GM21576 (cell line): Measurements from ENCODE around the gene RWDD3.

Source experiments
- ATAC-seq: cut with Tn5 transposase; IDR thresholded peaks from one replicate; pipeline ENCODE4 v1.9.1; 2021; ENCODE audit warnings: mild to moderate bottlenecking, moderate library complexity; ENCODE audit not compliant: unreplicated experiment

RWDD3 gene

DNA sequence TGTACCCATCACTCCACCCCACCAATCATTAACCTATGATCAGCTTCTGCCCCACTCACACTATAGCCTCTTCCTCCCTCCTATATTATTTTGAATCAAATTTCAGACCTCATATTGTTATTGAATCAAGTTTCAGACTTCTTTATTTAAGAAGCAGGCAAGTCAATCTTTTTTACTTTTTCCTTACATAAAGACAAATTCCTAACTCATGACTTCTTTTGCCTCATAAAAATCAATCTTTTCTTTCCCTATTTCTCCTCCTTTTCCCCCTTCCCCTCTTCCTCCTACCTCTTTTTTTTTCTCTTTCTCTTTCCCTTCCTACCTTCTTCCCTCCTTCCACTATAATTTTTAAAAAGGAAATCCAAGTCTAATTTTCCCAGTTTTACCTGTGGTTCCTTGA, 4.3 kb upstream of the RWDD3 start:
- no peak for ATAC-seq

- no peak for ATAC-seq
Measured at GRCh38 chr1:95230256-95230655, 3.8 kb upstream of the RWDD3 start.

GRCh38 chr1:95230768-95231191, 3.2 kb upstream of the RWDD3 start:
- no peak for ATAC-seq

DNA sequence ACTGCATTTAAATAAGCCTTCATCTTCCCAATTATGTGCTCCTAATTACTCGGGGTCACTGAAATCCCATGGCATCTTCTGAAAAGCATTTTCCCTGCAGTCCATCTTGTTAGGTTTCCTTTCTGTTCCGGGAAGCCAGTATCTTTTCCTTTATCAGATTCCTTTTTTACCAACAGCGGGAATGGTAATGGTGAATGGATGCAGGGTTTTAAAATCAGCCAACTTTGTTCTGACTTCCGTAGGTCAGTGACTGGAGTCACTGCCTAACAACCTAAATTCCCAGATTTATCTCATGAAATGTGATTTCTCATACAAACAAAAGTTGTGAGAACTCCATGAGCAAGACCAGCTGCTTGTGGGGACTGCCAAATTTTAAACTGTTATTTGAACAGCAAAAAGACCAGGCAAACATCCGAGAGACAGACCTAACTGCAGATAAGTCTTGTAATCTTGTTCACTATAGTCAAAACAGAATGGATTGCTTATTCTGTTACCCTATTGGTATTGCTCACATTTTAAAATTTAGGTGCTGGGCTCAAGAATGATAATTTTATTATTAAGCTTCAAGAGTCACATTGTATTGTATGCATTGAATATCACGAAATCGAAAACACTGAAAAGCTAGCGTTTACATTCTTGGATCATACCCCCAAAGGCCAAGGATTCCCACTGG, 1.2 kb upstream of the RWDD3 start:
- ATAC-seq, result no peak

GRCh38 chr1:95233319-95233736, 682 bp upstream of the RWDD3 start:
- ATAC-seq, result no peak

GRCh38 chr1:95236784-95237575, 3.0 kb downstream of the RWDD3 start:
- ATAC-seq, result no peak

GRCh38 chr1:95237981-95238703, 4.1 kb downstream of the RWDD3 start:
- ATAC-seq, result no peak

- ATAC-seq, result no peak
Measured at GRCh38 chr1:95245029-95245428, 11.0 kb downstream of the RWDD3 start.

DNA sequence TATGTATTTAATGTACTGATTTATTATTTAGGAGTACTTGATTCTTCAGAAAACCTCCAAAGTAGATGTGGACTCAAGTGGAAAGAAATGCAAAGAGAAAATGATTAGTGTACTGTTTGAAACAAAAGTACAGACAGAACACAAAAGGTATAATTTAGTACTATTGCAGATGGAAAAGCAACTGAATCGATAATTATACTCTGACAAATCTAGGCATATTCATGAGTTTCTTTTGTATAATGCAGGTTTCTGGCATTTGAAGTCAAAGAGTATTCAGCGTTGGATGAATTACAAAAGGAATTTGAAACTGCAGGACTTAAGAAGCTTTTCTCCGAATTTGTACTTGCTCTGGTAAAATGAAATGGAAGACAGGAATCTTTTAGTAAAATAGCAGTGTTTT, 12.5 kb downstream of the RWDD3 start:
- ATAC-seq, result no peak

GRCh38 chr1:95247607-95248006, 13.6 kb downstream of the RWDD3 start:
- no peak for ATAC-seq

DNA sequence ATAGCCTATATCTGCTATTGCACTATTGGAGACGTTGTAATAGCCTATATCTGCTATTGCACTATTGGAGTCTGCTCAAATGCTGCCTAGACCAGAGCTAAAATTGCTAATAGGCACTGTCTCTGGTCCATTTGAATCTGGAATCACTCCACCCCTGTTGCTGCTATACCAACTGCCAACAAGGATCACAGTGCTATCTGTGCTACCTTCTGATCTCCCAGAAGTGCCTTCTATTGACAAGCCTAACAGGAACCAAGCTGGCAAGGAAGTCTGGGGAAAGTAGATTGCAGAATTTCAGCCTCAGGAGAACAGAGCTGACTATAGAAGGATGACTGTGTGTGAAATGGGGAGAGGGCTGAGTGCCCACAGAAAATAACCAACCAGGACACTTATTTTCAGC, 15.9 kb downstream of the RWDD3 start:
- ATAC-seq, result no peak

- ATAC-seq, result no peak
Measured at GRCh38 chr1:95252422-95252821, 18.4 kb downstream of the RWDD3 start.

- no peak for ATAC-seq
Measured at GRCh38 chr1:95254959-95255358, 20.9 kb downstream of the RWDD3 start.

DNA sequence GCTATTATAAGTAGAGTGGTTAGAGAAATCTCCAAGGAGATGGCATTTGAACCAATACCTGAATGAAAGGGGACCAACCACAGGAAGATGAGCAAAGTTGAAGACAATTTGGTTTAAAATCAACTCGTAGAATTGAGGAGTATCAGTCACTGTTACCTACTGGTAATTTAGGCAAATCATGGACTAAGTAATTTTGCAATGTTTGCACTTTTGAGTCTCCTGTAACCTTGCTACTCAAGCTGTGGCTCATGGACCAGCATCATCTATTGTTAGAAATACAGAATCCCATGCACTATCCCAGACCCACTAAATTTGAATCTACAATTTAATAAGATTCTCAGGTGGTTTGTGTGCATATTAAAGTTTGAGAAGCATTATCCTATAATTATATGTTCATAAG, 21.8 kb downstream of the RWDD3 start:
- no peak for ATAC-seq

- no peak for ATAC-seq
Measured at GRCh38 chr1:95257758-95258157, 23.7 kb downstream of the RWDD3 start.

- ATAC-seq, result no peak
Measured at GRCh38 chr1:95259245-95259644, 25.2 kb downstream of the RWDD3 start.

DNA sequence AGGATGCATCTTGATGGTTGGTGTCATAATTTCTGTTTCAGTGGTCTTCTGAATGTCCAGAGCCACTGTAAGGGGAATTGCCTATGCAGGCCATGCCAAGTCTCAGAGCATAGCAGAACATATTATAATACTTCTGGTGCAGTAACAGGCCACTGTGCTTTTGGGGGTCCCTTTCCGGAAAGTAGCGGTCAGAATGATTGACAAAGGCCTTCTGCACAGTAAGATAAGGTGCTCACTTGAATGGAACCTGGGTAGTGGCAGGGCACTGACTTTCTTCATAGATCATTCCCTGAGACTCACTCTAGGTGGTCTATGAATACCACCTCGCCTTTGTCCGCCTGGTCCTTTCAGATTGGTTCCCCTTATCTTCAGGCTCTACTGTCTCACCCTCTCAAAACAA, 28.9 kb downstream of the RWDD3 start:
- ATAC-seq, result no peak

- no peak for ATAC-seq
Measured at GRCh38 chr1:95263450-95263849, 29.4 kb downstream of the RWDD3 start.

GRCh38 chr1:95265106-95265505, 31.1 kb downstream of the RWDD3 start:
- no peak for ATAC-seq

- no peak for ATAC-seq
Measured at GRCh38 chr1:95276429-95276828, 42.4 kb downstream of the RWDD3 start.

DNA sequence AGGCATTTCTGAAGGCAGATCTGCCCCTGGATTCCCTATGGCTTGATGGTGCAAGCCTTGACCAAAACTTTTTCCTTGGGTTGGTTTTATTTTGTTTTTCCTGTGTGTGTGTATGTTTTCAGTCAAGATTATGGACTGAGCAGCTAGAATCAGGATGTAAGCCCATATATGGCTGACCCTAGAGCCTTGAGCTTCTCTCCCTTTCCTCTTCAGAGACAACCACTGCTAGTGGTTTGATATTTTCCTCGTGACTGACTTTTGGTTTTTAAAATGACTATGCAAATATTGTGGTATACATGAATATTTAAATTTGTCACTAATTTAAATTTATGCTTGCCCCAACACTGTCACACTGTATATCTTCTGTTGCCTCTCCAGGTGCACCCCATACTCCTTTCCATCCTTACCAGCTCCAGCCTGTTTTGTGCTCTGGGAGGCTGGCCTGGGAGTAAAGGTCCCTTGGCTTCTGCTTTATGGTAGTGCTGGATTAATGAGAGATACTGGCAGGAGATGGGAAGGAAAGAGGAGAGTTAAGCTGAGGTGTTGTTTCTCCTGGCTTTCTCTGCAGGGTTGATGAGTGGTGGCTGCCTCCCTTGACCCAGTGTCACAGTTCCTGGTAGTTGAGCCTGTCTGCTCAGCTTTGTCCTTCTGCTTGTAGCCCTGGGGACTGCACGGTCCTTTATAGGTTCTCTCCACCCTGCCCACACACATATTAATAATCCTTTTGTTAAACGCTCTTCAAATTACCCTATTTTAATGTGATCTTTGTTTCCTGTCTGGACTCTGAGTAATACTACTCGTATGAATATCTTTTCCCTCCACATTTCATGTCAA, 44.4 kb downstream of the RWDD3 start:
- peak; percentile 73 for ATAC-seq
